ENCODE data around the gene SHROOM3. TPM values are rescaled to one million over a fixed set of nuclear protein-coding genes. Genes with fewer than 3 reads are reported as not detected.

The SHROOM3 gene
- total and polyA plus RNA-seq, 12 donors, result 1.1 to 16.2 (median 8.8) TPM

DNA sequence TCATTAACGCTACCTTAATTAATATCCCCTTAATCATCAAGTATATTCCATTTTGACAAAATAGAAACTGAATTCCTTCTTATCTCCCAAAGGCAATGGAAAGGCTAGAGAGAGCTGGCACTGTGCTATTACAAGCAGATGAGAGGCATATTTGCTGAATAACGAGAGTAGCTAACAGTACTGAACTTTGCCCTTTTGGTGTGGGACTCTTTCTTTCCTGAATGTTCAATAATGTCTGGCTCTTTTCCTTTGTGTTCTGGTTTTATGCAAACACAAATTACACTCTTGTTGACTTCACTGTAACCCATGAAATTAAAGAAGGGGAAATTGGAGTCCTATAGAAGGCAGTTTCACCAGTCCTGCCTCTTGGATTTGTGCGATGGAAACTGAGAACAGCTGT, 63.5 kb downstream of the SHROOM3 start:
- TF ChIP-seq, protein P1, sequence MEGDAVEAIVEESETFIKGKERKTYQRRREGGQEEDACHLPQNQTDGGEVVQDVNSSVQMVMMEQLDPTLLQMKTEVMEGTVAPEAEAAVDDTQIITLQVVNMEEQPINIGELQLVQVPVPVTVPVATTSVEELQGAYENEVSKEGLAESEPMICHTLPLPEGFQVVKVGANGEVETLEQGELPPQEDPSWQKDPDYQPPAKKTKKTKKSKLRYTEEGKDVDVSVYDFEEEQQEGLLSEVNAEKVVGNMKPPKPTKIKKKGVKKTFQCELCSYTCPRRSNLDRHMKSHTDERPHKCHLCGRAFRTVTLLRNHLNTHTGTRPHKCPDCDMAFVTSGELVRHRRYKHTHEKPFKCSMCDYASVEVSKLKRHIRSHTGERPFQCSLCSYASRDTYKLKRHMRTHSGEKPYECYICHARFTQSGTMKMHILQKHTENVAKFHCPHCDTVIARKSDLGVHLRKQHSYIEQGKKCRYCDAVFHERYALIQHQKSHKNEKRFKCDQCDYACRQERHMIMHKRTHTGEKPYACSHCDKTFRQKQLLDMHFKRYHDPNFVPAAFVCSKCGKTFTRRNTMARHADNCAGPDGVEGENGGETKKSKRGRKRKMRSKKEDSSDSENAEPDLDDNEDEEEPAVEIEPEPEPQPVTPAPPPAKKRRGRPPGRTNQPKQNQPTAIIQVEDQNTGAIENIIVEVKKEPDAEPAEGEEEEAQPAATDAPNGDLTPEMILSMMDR (IDR thresholded peaks at IDR 0.05), result no peak
- no peak for TF ChIP-seq POLR2A (IDR thresholded peaks at IDR 0.05)
- DNase-seq, result no peak
- no peaks in the 10 kb centered on the region for H3K36me3 ChIP-seq (replicated peaks in 1 of 2)
- intact Hi-C loops (cut with DNase I), result loop anchor here in 1 of 2 donors (5.0 kb wide), 1 partner anchor 71 kb away; no protein-coding TSS in a partner anchor
- no peaks in the 10 kb centered on the region for H3K9me3 ChIP-seq (replicated peaks in 1 of 3)
- WGBS, 4 donors, result 48 to 62% (median 53%) methylated on average over 3 of the region's 3 CpGs
- H3K27me3 ChIP-seq, result no peaks in the 10 kb centered on the region
- no peak overlapping the region for H3K27ac ChIP-seq
- H3K4me3 ChIP-seq, result no peak overlapping the region
- H3K4me1 ChIP-seq (replicated peaks in 1 of 2), result no peaks in the 10 kb centered on the region

DNA sequence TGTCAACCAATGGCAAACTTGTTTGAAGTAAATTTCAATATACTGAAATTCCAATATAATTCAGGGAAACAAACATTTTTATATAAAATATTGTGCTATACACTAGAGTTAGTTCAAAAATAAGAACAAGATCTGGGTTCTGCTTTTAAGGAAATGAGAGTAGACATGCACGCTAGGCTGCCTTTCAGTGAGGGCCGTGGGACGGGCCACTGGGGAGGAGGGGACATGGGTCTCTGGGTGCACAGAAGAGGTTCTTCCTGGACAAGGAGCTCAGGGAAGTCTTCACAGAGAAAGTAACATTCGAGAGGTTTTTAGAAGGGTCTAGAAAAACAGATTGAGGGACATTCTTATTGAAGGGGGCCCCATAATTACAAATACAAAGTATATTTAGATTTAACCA, 64.4 kb downstream of the SHROOM3 start:
- no peak overlapping the region for H3K27ac ChIP-seq
- no peaks in the 10 kb centered on the region for H3K27me3 ChIP-seq
- intact Hi-C loops (cut with DNase I), result loop anchor here in 1 of 2 donors (5.0 kb wide), 1 partner anchor 72 kb away; no protein-coding TSS in a partner anchor
- H3K4me3 ChIP-seq, result no peak overlapping the region
- no peaks in the 10 kb centered on the region for H3K36me3 ChIP-seq (replicated peaks in 1 of 2)
- no peaks in the 10 kb centered on the region for H3K9me3 ChIP-seq (replicated peaks in 1 of 3)
- no peaks in the 10 kb centered on the region for H3K4me1 ChIP-seq (replicated peaks in 1 of 2)
- 68 to 86% (median 72%) methylated on average over 4 of the region's 4 CpGs for WGBS, 4 donors
- DNase-seq, result no peak
- TF ChIP-seq POLR2A (IDR thresholded peaks at IDR 0.05), result no peak
- TF ChIP-seq, protein P1 (IDR thresholded peaks at IDR 0.05), result no peak

DNA sequence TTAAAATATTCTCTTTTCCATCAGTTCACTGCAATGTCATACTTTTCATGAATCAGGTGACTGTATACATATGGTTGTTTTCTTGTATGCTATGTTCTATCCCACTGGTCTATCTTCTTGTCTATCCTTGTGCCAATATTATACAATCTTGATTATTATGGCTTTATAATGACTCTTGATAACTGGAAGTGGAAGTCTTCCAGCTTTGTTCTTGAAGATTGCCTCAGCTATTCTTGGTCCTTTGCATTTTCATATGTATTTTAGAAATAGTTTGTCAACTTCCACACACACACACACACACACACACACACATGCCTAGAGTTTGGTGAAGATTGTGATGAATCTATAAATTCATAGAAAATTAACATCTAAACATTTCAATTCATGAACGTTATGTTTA, 67.9 kb downstream of the SHROOM3 start:
- Histone ChIP-seq H3K36me3 (replicated peaks in 1 of 2) (no peaks in the 10 kb centered on the region), H3K4me3 (no peak overlapping the region), H3K9me3 (replicated peaks in 1 of 3) (no peaks in the 10 kb centered on the region), H3K27ac (no peak overlapping the region), H3K4me1 (replicated peaks in 1 of 2) (no peaks in the 10 kb centered on the region), H3K27me3 (no peaks in the 10 kb centered on the region)
- intact Hi-C loops (cut with DNase I), result loop anchor here (5.0 to 10.0 kb wide), 2 partner anchors 71 to 318 kb away; no protein-coding TSS in a partner anchor
- DNase-seq, result no peak
- WGBS, 4 donors, result 51 to 75% (median 53%) methylated on average over 1 of the region's 1 CpG
- TF ChIP-seq, protein P1 (IDR thresholded peaks at IDR 0.05), result no peak
- no peak for TF ChIP-seq POLR2A (IDR thresholded peaks at IDR 0.05)

DNA sequence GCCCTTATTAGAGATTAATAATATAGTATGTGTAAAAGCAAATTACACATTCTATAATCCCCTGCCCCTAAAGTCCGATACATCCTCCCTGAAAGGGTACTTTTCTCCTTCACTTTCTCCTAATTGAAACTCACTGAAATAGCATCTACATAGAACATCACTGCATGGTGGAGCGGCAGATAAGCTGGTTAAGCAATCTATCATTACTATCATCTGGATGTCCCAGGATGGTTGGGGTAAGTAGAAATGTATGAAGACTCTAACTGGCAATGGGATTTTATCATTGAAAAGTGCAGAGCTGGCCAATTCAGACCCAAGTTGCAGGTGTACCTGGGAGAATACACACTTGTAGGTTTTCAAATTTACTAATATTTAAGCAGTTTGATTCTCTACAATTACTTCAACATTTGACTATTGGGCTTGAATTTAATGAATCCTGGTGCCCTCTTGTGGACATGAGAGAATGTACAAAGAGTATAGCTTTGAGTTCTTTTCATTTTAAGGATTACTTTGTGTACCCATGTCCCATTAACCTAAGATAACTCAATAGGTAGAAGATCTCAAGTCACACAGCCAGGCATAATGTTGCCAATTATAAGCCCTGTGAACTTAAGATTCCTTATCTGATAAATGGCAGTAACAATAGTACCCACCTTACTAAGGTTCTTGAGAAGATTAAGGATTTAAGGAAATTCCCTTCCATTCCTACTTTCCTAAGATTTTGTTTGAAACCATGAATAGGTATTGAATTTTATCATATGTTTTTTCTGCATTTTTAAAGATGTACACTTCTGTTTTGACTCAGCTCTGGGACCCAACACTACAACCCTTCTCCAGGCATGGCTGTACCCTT, 69.8 kb downstream of the SHROOM3 start:
- Histone ChIP-seq H3K36me3 (replicated peaks in 1 of 2) (no peaks in the 10 kb centered on the region), H3K4me1 (replicated peaks in 1 of 2) (no peaks in the 10 kb centered on the region), H3K27me3 (no peaks in the 10 kb centered on the region), H3K4me3 (no peak overlapping the region), H3K9me3 (replicated peaks in 1 of 3) (no peaks in the 10 kb centered on the region), H3K27ac (no peak overlapping the region)
- TF ChIP-seq POLR2A (IDR thresholded peaks at IDR 0.05), result no peak
- TF ChIP-seq, protein P1 (IDR thresholded peaks at IDR 0.05), result peak; percentile 47 to 74 (median 59)
- 57 to 60% (median 59%) methylated on average over 2 of the region's 2 CpGs for WGBS, 4 donors
- peak in 1 of 7 donors; percentile 8 for DNase-seq
- intact Hi-C loops (cut with DNase I), result loop anchor here (5.0 to 10.0 kb wide), 2 partner anchors 73 to 320 kb away; no protein-coding TSS in a partner anchor

Measured in adrenal gland (tissue), 12 donors.